Endometrium (tissue), 2 donors: ENCODE data around the gene RAB9B.
"Not testable (repeated sequence)": the region's sequence is repeated elsewhere in the genome, so short reads cannot be mapped to it uniquely, and the experiment has no call there.

Source experiments
- FAIRE-seq: peaks from 2 replicates; lab custom pipeline; 2012; peaks lifted over from hg19 to GRCh38; lab: Jason Lieb, UNC
- donor health status: control.
- donor health status: control.

RAB9B gene, protein sequence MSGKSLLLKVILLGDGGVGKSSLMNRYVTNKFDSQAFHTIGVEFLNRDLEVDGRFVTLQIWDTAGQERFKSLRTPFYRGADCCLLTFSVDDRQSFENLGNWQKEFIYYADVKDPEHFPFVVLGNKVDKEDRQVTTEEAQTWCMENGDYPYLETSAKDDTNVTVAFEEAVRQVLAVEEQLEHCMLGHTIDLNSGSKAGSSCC

DNA sequence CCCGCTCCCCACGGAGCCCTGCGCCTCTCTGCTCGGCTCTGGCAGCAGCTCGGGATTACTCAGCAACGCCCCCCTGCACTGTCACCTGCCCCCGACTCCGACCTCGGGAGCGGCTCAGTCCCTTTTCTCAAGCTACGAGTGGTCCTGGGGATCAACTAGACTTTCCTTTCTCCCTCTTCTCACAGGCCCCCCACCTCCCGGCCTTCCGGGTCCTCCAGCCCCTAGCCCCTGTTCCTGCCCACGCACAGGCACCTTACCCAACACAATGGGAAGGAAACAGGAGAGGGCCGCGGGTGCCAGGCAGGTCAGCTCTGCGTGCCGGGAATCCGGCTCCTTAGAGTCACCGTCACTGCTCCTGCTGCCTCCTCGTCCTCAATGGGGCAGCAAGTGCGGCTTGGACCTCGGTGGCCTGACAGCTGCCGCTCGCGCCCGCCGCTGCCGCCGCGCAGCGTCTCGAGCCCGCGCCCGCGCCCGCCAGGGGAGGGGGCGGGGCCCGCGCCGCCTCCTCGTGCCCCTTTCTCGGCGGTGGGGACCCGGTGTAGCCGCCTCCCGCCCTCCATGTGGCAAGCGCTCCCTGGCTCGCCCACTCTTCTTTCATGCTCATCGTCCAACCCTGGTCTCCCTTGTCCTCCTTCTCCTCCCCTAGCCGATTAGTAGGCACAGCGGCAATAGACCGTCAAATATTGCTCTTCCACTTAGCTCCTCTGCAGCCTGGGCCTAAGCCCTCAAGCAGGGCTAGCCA lies at the start of gene RAB9B:
Gene RAB9B (minus strand): TSS at position 455 of the 742 bp plus-strand sequence. CDS start 6,473 bp downstream, outside the sequence.
- no peak for FAIRE-seq

DNA sequence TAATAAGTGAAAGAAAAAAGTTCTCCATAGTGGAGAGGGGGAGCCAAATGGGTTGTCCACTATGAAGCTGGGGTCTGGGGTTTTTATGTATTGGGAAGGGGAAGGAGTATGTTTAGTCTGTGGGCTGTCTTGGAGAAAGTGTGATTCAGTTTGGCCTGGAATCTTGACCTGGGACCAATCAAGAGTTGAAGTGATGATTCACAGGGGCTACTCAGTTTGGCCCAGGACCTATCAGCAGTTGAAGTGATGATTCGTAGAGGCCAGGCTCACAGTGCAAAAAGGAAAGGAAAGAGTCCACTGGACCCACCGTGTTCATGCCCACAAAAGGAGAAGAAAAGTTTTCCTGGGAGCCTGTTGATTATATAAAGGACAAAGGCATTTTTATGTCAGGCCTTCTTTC lies 47.3 kb upstream of the RAB9B start:
- FAIRE-seq, result no peak

DNA sequence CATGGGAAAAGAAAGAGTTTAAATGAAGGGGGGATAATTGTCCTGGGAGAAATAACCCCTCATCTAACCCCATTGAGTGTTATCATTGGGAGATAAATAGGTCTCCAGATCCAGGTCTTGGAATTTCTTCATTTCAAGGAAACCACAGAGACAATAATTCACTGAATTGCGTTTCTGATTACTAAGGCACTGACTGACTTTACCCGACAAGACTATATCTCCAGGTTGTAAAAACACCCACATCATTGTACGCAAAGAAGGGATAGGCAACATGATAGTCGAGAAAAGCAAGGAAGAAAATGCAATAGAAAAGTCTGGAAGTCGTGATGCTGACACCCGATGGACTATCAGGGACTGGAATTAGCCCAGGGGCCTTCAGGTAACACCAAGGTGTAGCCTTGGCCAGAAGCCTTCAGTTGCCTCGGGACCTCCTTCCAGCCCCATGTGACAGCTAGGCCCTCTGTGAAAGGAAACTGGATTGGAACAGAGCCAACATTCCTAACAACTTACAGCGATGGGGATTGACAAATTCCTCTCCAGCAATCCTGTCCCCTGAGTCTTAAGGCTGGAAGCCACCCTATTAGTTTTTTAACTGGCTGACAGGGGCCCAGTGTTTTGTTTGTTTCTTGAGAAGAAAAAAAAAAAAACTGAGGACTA lies 46.5 kb upstream of the RAB9B start:
- no peak for FAIRE-seq

DNA sequence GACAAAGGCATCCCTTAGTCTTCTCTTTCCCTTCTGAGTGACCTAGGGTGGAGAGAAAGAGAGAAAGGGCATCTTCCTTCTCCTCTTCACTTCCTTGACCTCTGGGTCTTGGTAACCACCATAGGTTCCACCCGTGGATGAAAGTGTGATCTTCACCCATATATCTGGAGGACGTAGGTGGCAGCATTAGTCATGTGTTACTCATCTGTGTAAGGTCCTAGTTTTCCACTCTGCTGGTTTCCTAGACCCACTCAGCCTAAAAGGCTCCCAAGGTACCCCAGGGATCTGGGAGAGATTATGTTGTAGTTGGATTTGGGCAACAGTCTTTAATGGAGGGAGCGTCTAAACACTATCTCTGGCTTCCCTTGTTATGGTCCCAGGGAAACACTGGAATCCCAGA lies 45.5 kb upstream of the RAB9B start:
- FAIRE-seq, result no peak

DNA sequence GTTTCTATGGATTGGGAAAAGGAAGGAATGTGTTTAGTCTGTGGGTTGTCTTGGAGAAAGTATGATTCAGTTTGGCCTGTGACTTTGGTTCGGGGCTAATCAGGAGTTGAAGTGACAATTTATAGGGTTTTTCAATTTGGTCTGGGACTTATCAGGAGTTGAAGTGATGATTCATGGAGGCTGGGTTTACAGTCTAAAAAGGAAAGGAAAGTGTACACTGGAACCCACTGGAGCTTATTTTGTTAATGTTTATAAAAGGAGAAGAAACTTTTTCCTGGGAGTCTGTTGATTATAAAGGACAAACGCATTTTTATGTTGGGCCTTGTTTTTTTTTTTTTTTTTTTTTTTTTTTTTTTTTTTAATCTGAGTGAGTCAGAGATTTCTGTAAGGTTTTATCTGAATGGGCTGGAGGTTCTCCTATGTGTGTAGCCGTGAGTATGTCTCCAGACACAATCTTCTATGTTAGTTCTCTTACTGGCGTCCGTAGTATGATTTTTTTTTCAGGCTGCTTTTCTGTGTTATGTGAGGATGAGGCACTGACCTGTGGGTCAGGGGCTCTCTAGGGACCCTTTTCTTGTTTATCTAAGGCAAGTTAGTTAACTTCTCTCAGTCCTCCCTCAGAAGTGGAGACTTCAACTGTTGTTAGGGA lies 33.0 kb upstream of the RAB9B start:
- no peak for FAIRE-seq

DNA sequence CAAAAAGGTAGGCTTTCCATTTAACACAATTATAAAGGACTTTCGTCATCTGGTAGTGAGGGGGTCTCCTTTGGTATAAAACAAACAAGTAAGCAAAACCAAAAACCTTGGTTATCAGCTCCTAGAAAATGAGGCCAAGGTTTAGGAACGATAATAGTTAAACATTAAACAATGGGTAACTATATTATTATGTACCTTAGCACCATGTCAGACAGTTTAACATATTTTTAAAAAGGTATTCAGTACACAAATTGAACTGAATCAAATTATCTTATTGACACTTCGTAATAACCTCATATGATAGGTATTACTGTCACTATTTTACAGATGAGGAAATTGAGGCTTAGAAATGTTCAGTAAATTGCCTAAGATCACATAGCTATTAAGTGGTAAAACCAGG lies 32.1 kb upstream of the RAB9B start:
- no peak for FAIRE-seq

DNA sequence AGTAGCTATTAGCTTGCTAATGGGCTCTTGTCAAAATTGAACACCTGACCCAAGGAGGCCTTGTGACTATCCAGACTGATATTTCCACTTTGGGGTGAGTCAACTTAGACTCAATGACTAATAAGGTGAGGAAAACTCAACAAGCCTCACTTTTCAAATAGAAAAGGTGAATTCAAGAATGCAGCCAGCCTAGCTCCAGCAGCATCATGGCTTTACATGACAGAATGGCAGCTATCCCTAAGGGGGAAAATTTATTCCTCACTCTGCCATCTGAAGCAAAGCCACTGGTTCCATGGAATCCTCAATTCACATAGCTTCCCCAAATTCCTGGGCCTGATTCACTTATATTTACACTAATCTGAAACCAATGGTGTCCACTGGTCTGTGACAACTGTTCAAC lies 29.1 kb upstream of the RAB9B start:
- no peak for FAIRE-seq

DNA sequence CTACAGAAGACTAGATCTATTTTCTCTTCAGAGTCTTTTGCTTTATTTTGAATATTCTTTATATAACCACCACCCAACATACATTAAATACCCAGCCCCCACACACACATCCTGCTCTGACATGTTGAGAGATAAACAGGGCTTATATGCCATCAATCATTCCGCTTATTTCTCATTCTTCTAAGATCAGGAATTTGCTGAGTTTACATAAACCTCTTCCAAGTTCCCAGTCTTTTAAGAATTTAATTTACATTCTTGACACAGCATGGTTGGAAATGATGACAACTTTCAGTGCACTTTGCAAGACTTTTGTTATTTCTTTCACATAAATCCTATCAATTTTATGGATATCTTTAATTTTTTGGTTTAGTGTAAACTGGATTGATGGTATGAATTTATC lies 17.5 kb upstream of the RAB9B start:
- no peak for FAIRE-seq

DNA sequence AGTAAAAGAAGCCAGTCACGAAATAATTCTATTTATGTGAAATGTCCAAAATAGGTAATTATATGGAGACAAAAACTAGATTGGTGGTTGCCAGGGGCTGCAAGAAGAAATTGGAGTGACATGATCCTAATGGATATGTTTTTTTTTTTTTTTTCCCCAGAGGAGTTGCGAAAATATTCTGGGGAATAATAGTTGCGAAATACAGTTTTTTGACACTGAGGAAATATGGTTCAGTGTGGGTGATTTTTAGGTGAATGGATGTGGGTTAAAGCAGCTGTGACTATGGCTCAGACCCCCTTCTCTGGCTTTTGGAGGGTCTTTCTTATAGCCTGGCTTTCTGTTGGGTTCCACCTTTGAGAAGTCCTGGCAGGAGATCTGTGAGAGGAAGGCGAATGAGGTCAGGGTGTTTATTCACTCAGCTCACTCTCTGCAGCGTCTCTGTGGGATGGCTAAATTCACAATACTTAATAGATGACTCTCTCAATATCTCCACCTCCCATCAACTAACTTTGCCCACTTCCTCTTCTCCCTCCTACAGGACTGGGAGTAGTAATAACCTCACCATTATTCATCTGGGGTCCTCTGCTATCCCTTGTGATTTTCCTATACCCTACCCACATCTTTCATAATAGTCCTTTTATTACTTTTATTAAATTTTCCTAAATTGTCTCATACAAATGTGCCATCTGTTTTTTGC lies 15.3 kb upstream of the RAB9B start:
- FAIRE-seq, result no peak

DNA sequence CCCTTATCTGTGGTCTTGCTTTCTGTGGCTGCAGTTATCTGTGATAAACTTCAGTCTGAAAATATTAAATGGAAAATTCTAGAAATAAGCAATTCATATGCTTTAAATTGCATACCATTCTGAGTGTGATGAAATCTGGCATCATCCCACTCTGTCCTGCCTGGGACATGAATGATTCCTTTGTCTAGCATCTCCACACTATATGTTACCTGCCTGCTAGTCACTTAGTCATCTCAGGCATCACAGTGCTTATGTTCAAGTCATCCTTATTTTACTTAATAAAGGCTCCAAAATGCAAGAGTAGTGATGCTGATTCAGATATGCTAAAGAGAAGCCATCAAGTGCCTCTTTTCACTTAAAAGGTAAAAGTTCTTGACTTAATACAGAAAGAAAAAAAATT lies 14.3 kb upstream of the RAB9B start:
- FAIRE-seq, result no peak

DNA sequence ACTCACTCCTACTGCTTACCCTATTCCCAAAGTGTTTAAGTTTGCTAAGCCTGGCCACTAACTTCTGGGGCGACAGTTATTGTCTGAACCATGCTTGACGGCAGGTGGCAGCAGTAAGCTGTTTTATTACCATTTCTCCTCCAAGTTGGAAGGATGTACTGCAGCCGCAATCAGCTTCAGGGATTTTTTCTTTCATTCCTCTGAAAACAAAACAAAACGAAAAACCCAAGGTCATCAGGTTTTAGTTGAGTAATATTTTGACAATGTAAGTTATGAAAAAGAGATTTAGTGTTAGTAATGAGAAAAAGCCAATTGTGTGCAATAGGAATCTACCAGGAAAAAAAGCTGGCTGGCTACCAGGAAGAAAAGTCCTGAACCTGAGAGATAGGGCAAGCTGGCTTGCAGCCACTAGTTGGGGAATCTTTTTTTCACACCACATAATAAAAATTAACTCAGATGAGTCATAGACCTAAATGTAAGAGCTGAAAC lies 13.2 kb upstream of the RAB9B start:
- FAIRE-seq, result peak; percentile 90

DNA sequence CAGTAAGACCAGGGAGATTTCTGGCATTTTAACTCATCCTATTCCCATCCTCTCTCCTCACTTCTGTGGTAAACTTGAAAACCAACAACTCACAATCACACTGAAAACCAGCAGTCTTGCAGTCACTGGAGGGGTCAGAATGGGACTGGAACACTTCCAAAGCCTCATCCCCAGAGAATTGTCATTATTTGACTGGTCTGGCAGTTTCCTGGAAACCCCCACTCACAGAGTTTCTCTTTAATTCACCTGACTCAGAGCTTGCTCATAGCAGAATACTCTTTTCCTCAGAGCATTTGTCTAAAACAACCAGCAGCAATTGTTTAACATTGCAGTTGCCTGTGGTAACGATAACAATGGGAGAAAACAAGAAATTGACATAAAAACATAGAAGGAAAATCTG lies 7.3 kb upstream of the RAB9B start:
- no peak for FAIRE-seq

DNA sequence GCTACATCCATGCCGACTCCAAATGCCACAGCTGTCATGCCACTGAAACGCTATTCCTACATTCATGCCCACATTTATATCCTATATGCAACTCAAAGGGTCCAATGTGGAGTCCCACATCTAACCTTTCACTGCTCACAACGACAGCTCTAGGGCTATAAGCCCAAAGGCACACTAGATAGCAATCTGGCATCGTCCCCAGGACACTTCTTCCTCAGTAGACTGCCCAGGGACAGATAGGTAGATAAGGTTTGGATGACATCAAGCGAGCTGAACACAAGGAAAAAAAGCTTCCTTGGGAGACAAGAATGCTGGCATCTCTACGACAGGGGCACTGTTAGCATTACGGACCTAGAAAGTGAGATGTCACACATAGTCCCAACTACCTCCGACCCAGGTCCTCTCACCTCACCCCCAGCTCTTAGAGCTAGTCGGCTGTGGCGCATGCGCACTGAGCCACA lies 685 bp downstream of the RAB9B start:
- no peak for FAIRE-seq

DNA sequence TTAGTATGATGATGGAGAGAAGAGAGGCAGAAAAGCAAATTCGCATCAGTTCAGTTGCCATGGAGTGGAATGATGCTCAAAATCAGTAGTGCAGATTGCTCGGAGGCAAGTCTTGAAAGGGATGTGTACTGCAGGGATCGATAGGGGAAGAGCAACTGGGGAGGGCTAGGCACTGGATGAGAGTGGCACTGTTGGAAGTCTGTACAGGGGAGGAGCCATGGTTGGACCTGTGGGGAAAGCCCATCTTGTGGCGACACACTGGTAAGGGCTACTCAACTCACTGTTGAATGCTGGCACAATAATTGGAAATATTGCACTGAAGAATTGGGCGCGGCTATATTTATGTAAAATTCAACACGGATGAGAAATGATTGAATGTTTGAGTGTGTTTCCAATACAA lies 1.2 kb downstream of the RAB9B start:
- no peak for FAIRE-seq

DNA sequence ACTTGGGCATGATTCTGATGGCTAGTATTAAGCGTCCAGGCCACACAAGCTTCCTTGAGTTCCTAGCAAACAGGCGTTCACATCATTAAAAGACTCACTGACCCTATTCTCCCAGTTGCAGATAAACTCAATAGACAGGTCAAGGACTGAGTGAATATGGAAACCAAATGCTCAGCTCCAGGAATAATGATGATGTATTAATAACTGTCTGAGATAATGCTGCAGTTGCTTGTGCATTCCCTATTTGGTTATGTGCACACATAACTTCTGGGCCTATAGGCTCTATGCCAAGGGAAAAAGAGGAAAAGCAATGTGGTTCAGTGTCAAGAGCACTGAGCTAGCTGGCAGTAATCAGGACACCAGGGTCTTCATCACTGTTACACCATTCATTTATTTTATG lies 3.5 kb downstream of the RAB9B start:
- no peak for FAIRE-seq

DNA sequence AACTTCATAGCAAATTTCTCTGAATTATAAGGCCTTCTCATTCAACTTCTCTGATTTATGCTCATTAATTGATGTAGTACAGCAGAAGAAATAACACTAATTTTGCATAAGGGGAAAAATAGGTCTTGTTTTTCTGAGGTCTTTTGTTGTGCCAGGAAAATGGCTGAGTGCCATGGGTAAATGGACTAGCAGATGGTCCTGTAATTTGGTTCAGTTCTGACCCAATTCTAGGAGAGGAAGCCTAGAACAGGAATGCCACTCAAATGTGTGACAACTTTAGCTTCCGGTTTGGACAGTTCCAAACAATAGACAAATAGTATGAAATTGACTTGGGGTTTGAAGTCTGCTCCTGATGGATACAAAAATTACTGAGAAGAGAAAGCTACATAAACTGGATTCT lies 6.2 kb downstream of the RAB9B start:
- FAIRE-seq, result no peak

DNA sequence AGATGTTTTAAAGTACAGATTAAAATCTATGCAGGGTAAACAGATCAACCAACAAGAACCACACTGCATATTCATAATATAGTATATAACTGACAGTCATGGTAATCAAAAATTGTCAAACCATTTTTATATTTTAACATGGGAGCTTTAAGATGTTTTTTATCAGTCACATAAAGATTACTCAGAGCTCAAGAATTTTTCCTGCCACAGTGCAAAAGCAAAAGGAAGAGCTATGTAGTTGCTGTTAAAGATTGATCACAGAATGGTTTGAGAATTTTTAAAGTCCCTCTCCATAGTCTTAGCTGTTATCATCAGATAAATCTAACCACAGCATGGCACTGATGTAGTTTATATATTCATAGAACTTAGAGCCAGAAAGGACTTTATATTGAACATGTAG lies 8.5 kb downstream of the RAB9B start:
- no peak for FAIRE-seq

DNA sequence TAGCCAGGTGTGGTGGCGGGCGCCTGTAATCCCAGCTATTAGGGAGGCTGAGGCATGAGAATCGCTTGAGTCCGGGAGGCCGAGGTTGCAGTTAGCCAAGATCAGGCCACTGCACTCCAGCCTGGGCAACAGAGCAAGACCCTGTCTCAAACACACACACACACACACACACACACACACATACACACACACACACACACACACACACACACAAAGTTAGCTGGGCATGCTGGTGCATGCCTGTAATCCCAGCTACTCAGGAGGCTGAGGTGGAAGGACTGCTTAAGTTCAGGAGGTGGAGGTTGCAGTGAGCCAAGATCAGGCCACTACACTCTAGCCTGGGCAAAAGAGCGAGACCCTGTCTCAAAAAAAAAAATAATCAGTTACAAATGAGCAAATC lies 11.3 kb downstream of the RAB9B start:
- not testable (repeated sequence) for FAIRE-seq

DNA sequence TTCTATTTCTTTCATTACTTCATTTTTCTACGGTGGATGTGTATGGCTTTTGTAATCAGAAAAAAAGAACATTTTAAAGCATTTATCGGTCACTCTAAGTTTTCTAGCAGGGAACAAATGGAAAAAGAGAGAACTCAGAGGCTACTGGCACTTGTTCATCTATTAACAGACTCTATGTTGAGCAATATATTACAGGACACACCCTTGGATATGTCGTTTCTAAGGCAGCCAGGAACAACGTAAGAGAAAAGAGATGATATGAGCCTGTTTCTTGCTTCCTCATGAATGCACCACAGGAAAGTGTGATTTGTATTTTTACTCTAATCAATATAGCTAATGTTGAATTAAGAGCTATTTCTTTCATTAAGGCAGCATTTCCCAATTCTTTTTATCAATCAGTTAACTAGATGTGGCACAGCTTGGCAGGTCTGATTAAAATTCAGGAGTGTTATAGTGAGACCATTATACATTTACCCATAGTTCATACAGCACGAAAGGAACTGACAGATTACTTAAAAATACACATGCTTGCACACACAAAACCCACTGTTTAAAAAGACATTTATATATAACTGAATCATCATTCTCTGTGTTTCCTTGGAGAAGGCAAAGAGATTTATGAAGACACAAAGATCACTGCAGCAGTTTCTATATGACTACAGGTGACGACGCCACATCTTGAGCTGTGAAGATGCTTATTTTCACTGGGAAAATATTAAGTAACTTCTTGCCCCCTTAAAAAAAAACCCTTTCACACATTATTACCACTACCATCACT lies 13.0 kb downstream of the RAB9B start:
- no peak for FAIRE-seq

DNA sequence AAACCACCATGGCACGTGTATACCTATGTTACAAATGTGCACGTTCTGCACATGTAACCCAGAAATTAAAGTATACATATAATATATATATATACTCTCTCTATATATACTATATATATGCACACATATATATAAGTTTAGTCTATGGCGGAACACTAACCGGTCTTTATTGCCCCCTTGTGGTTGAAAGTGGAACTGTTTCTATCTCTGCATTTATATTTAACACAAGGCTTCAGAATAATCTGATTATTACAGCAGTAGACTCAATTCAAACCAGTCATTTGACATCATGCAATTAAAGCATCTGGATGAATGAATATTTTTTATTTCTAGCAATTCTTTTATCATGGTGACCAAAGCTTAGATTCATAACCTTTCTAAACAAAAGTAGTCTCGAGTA lies 14.6 kb downstream of the RAB9B start:
- peak; percentile 72 for FAIRE-seq

DNA sequence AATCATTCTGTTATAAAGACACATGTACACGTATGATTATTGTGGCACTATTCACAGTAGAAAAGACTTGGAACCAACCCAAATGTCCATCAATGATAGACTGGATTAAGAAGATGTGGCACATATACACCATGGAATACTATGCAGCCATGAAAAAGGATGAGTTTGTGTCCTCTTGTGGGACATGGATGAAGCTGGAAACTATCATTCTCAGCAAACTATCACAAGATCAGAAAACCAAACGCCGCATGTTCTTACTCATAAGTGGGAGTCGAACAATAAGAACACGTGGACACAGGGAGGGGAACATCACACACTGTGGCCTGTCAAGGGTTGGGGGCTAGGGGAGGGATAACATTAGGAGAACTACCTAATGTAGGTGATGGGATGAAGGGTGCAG lies 15.0 kb downstream of the RAB9B start:
- FAIRE-seq, result not testable (repeated sequence)
